Cardiac septum (tissue), 1 donor: ENCODE results near the gene NR2F2. TPM values are rescaled to one million over a fixed set of nuclear protein-coding genes. Genes with fewer than 3 reads are reported as not detected.
A peak's percentile ranks its signal among the peaks of the same experiment; 100 is the strongest.

Experiments used
- DNase-seq: peaks from one replicate; pipeline ENCODE4 v3.0.0-alpha.2; 2020; ENCODE audit warnings: low spot score
- intact Hi-C: fragments of 100-400 bp; cut with DNase I; formaldehyde crosslinking; loops from one replicate; pipeline ENCODE4 v1.14.0; 2022
- total RNA-seq: library from RNA; stranded (reverse); fragmentation: NEBNext Ultra II Directional; extraction: Animal tissue kit (Norgen Biotek cat#: 25700); gene quantifications from one replicate; pipeline ENCODE4 v1.2.1, GENCODE V29; 2021
- donor health status: DM: no; HTN: no; CAD: no.

The NR2F2 gene
- total RNA-seq, 1 donor from 2014 or later, result 21.0 TPM

- DNase-seq, result no peak
- intact Hi-C loops, result loop anchor here (10.0 kb wide), 3 partner anchors 484 to 1194 kb away; no protein-coding TSS in a partner anchor
These were observed 1.7 kb upstream of the NR2F2 start for GRCh38 chr15:96328877-96329195.

GRCh38 chr15:96329403-96329981 is 1.0 kb upstream of the NR2F2 start:
- intact Hi-C loops, result loop anchor here (10.0 kb wide), 3 partner anchors 485 to 1195 kb away; no protein-coding TSS in a partner anchor
- DNase-seq, result no peak

DNA sequence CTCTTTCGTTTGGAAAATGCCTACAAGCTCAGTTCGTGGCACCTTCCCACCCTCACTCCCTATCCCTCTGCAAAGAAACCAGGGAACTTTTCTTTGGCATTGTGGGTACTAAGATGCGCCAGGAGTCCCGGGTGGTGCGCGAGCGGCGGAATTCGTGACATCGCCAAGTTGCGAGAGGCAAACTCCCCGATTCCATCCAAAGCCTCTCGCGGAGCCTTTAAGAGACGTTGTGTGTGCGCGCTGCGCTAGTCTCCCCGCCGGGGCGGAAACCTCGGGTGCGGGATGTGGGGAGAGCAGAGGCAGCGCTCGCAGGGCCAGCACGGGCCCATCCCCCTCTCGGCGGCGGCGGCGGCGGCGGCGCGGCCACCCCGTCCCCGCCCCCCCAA is 443 bp upstream of the NR2F2 start:
- DNase-seq, result peak; percentile 81
- intact Hi-C loops, result loop anchor here (10.0 kb wide), 1 partner anchor 725 kb away; no protein-coding TSS in a partner anchor

DNA sequence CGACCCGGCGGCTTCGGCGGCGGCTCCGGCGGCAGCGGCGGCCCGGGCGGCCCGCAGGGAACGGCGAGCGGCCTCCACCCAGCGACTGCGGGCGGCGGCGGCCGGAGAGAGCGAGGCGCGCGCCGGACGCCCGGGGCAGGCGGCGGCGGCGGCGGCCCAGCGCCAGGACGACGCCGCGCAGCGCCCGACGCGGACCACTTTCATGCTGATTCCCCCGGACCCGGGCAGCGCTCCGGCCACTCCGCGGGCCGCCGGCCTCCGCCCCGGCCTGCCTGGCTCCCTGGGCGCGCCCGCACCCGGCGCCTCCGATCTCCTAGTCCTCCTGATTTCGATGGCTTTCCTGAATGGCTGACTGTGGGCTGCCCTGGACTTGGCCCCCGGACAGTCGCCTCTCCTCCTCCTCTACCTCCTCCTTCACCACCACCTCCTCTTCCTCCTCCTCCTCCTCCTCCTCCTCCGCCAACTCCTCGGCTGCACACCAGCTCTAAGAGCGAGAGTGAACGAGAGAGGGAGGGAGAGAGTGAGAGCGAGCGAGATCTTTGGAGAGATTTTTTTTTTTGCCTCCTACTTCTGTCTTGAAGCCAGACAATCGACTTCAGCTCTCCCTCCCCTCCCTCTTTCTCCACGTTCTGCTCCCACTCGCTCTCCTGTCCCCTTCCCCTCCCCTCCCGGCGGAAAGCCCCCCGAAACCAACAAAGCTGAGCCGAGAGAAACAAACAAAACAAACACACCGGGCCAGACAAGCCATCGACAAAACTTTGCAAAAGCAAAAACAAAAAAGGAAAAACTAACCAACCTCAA is 844 bp downstream of the NR2F2 start:
- no peak for DNase-seq
- intact Hi-C loops, result loop anchor here (10.0 kb wide), 1 partner anchor 727 kb away; no protein-coding TSS in a partner anchor

- intact Hi-C loops, result loop anchor here (10.0 kb wide), 1 partner anchor 727 kb away; no protein-coding TSS in a partner anchor
- DNase-seq, result no peak
These were observed 1.6 kb downstream of the NR2F2 start for GRCh38 chr15:96331945-96332636.

DNA sequence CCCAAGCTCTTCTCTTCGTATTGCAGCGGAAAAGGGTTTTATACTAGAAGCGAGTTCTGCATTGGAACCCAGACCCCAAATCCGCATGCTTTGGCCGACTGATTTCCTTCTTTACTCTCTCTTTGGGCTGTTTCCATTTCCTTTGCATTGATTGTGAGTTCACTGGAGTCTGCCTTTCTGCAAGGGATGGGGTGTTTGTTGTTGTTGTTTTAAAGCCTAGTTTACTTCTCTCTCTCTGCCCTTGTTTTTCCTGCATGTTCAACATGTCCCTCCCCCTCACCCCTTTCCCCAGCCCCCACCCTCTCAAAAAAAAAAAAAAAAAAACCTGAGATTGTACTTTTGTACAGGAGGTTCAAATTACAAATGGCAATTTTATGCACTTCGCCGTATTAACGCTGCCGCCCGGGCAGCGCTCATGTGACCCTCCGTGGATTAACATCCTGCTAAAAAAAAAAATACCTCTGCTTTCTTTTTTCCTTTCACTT is 2.2 kb downstream of the NR2F2 start:
- intact Hi-C loops, result loop anchor here (10.0 kb wide), 1 partner anchor 728 kb away; no protein-coding TSS in a partner anchor

GRCh38 chr15:96333131-96334016 is 2.9 kb downstream of the NR2F2 start:
- DNase-seq, result peak; percentile 49
- intact Hi-C loops, result loop anchor here (10.0 kb wide), 1 partner anchor 729 kb away; no protein-coding TSS in a partner anchor

More for the DNA sequence above, 2.2 kb downstream of the NR2F2 start:
- DNase-seq, result no peak

DNA sequence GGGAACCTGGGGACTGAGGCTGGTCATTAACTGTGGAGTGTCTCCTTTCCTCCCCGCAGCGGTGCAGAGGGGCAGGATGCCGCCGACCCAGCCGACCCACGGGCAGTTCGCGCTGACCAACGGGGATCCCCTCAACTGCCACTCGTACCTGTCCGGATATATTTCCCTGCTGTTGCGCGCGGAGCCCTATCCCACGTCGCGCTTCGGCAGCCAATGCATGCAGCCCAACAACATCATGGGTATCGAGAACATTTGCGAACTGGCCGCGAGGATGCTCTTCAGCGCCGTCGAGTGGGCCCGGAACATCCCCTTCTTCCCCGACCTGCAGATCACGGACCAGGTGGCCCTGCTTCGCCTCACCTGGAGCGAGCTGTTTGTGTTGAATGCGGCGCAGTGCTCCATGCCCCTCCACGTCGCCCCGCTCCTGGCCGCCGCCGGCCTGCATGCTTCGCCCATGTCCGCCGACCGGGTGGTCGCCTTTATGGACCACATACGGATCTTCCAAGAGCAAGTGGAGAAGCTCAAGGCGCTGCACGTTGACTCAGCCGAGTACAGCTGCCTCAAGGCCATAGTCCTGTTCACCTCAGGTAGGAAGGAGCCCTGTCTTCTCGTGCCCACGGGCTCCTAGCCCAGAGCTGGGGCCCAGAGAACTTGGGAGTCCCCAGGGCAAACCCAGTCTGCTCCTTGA is 3.7 kb downstream of the NR2F2 start:
- intact Hi-C loops, result loop anchor here (10.0 kb wide), 1 partner anchor 729 kb away; no protein-coding TSS in a partner anchor
- no peak for DNase-seq

DNA sequence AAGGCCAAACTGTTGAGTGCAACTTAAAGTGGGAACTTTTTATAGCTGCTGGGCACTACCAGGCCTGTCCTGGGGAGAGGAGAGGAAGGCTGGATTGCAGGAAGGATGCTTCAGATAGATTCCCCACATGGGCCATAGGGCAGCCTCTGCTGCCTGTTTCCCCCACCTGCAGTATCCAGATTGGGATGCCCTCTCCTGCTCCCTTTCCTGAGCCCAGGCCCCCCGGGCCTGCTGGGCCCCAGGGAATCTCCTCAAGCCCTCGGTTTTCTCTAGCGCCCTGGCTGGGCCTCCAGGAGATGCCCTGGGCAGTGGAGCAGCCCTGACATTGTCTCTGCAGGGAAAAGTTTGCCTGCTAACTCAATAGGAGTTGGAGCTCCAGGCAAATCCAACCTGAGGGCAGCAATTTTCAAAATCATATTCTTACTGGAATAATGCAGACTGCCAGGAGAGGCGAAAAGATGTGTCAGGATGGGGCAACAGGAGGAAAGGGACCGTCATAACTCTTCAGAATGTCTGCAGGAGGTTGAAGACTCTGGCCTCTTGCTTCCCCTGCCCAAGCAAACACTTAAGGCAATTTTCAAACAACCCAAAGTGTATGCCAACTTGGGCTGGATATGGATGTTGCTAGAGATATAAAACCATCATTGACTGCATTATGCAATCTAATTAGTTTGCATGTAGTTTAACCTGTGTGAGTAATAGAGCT is 4.4 kb downstream of the NR2F2 start:
- intact Hi-C loops, result loop anchor here (10.0 kb wide), 1 partner anchor 730 kb away; no protein-coding TSS in a partner anchor

DNA sequence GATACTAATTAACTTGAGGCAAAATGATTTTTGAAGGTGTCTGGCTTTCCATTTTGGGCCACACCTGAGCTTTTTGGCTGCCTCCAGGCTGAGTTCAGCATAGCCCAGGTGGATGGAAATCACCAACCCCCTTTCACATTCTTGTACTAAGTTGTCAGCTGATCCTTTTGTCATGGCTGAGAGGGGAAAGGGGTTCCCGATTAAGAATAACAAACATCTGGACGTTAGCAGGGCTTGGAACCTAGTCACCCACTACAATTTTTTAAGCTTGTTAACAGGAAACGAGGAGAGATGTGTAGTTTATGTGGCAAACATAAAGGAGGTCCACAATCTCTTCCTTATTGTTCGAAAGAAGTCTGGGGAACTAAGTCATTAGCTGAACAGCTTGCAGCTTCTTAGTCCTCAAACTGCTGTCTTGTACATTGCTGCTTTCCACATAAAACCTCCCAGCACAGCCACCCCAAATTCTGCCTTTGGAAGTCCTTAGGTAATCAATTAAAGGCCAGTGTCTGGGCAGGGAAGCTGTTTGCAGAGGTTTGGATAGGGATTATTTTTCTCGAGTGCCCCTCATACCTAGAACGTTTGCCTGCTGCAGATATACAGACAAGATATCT is 5.0 kb downstream of the NR2F2 start:
- DNase-seq, result no peak
- intact Hi-C loops, result loop anchor here (10.0 kb wide), 1 partner anchor 731 kb away; no protein-coding TSS in a partner anchor

More for the DNA sequence above, 4.4 kb downstream of the NR2F2 start:
- no peak for DNase-seq

- intact Hi-C loops, result loop anchor here (10.0 kb wide), 1 partner anchor 731 kb away; no protein-coding TSS in a partner anchor
- no peak for DNase-seq
These were observed 5.7 kb downstream of the NR2F2 start for GRCh38 chr15:96336108-96336595.

GRCh38 chr15:96336596-96337364 is 6.3 kb downstream of the NR2F2 start:
- intact Hi-C loops, result loop anchor here (10.0 kb wide), 1 partner anchor 732 kb away; no protein-coding TSS in a partner anchor
- peak; percentile 56 for DNase-seq

GRCh38 chr15:96337365-96338023 is 7.0 kb downstream of the NR2F2 start:
- intact Hi-C loops, result loop anchor here (10.0 kb wide), 1 partner anchor 733 kb away; no protein-coding TSS in a partner anchor
- no peak for DNase-seq

DNA sequence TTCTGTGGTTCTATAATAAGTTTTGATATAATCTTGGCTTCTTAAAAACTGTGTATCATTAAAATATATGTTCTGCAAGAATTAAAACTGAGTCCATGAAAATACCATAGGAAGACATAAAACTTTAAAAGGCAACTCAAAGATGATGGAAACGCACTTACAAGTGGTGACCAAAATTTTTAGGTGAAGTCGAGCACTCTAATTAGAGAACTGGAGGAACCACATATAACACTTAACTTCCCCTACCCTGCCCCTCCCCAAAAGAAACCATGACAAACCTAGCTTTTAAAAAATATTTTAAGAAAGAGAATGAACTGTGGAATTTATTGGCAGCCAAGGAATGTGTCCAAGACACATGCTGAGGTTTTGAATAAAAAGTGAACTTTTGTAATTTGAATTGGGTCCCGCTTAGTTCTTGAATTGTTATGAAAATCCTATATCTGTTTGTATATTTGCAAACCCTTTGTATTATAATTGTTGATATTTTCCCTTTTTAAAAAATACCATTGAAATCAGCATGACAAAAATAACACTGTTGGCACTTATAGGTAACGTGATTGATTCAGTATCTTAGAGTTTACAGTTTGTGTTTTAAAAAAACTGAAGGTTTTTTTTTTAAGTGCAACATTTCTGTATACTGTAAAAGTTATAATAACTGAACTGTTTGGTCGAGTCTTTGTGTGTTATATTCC is 7.7 kb downstream of the NR2F2 start:
- DNase-seq, result no peak
- intact Hi-C loops, result loop anchor here (10.0 kb wide), 1 partner anchor 733 kb away; no protein-coding TSS in a partner anchor
